CD8-positive, alpha-beta memory T cell (primary cell): Measurements from ENCODE around the gene SLC8B1. TPM values are rescaled to one million over a fixed set of nuclear protein-coding genes. Genes with fewer than 3 reads are reported as not detected.
A peak's percentile ranks its signal among the peaks of the same experiment; 100 is the strongest.

Experiments used
- CTCF ChIA-PET: fragments of 350-600 bp; sonication (Branson Sonifier 250); formaldehyde crosslinking; loops from one replicate; lab custom pipeline; 2021; ENCODE audit warnings: antibody characterized with exemption; lab: Charles Lee
- POLR2A ChIA-PET: fragments of 350-600 bp; sonication (Branson Sonifier 250); formaldehyde crosslinking; loops from one replicate; lab custom pipeline; 2021; ENCODE audit warnings: antibody characterized with exemption; lab: Charles Lee
- DNase-seq, 5 donors: peaks; one replicate each; pipeline versions ENCODE4 v3.0.0 to v3.0.0-alpha.2; 2020 to 2022; ENCODE audit warnings: mixed read lengths in 1 of 5
- H3K27ac ChIP-seq: one replicate; pipeline ENCODE4 v1.7.0; 2013; ENCODE audit warnings: low read depth, mild to moderate bottlenecking, low read length, moderate library complexity
- H3K27me3 ChIP-seq: 2 replicates; pipeline ENCODE4 v1.7.0; 2013; ENCODE audit warnings: low read length, mild to moderate bottlenecking; ENCODE audit not compliant: insufficient read depth, poor library complexity, severe bottlenecking
- H3K36me3 ChIP-seq: 2 replicates; pipeline ENCODE4 v1.7.0; 2013; ENCODE audit warnings: mild to moderate bottlenecking, low read length, moderate library complexity; ENCODE audit not compliant: insufficient read depth
- H3K4me1 ChIP-seq: 2 replicates; pipeline ENCODE4 v1.7.0; 2013; ENCODE audit warnings: mild to moderate bottlenecking, low read length, moderate library complexity; ENCODE audit not compliant: insufficient read depth
- H3K4me3 ChIP-seq: 2 replicates; pipeline ENCODE4 v1.7.0; 2013; ENCODE audit warnings: mild to moderate bottlenecking, low read length
- H3K9me3 ChIP-seq: 2 replicates; pipeline ENCODE4 v1.7.0; 2013; ENCODE audit warnings: mild to moderate bottlenecking, low read length
- H3K27ac Mint-ChIP-seq, 8 donors: one replicate each; pipeline ENCODE4 v1.8.0; 2020 to 2021; ENCODE audit warnings: mixed read lengths in 8 of 8, mild to moderate bottlenecking in 6 of 8, inconsistent platforms in 3 of 8, moderate library complexity in 3 of 8
- H3K27me3 Mint-ChIP-seq, 2 donors: one replicate each; pipeline ENCODE4 v1.8.0; 2020 to 2021; ENCODE audit warnings: mixed read lengths in 2 of 2, mild to moderate bottlenecking in 1 of 2, moderate library complexity in 1 of 2
- H3K36me3 Mint-ChIP-seq, 3 donors: one replicate each; pipeline ENCODE4 v1.8.0; 2020 to 2021; ENCODE audit warnings: mixed read lengths in 3 of 3, inconsistent platforms in 1 of 3, mild to moderate bottlenecking in 1 of 3
- H3K4me1 Mint-ChIP-seq, 3 donors: one replicate each; pipeline ENCODE4 v1.8.0; 2020 to 2021; ENCODE audit warnings: mixed read lengths in 3 of 3, inconsistent platforms in 1 of 3, mild to moderate bottlenecking in 1 of 3
- H3K4me3 Mint-ChIP-seq, 7 donors: one replicate each; pipeline ENCODE4 v1.8.0; 2020 to 2021; ENCODE audit warnings: mixed read lengths in 7 of 7, mild to moderate bottlenecking in 6 of 7, moderate library complexity in 4 of 7, inconsistent platforms in 2 of 7
- H3K9me3 Mint-ChIP-seq, 5 donors: one replicate each; pipeline ENCODE4 v1.8.0; 2020 to 2022; ENCODE audit warnings: mixed read lengths in 5 of 5, mild to moderate bottlenecking in 3 of 5, moderate library complexity in 2 of 5, inconsistent platforms in 1 of 5
- polyA plus RNA-seq: library from polyadenylated mRNA; unstranded; fragments of 300-500 nt; fragmentation: Illumina TruSeq; gene quantifications from one replicate; pipeline ENCODE4 v1.2.3, GENCODE V29; 2021
- total RNA-seq, 2 experiments: library from RNA; stranded (reverse); gene quantifications; one replicate each; pipeline ENCODE4 v1.2.3, GENCODE V29; 2021

SLC8B1 gene
- total and polyA plus RNA-seq, 3 experiments from 2014 or later: 14.9 to 26.8 (median 16.8) TPM

GRCh38 chr12:113299619-113300237 is 35.2 kb downstream of the SLC8B1 start:
- peak overlapping the region in 2 of 8 donors; percentile 29 to 85 for H3K27ac Mint-ChIP-seq
- H3K4me3 ChIP-seq: no peak overlapping the region
- ChIA-PET CTCF (no interaction called here), POLR2A (no interaction called here)
- H3K27ac ChIP-seq: peak overlapping the region; percentile 51
- H3K9me3 Mint-ChIP-seq: peaks cover 0 to 1% (median 0%) of the 10 kb centered on the region in 5 donors
- H3K36me3 ChIP-seq: no peaks in the 10 kb centered on the region
- no peak overlapping the region for H3K4me3 Mint-ChIP-seq
- H3K4me1 ChIP-seq: peaks cover 6% of the 10 kb centered on the region
- no peaks in the 10 kb centered on the region for H3K27me3 Mint-ChIP-seq
- no peaks in the 10 kb centered on the region for H3K9me3 ChIP-seq
- H3K4me1 Mint-ChIP-seq: no peaks in the 10 kb centered on the region
- peaks cover 4 to 74% (median 9%) of the 10 kb centered on the region in 3 donors for H3K36me3 Mint-ChIP-seq
- H3K27me3 ChIP-seq: no peaks in the 10 kb centered on the region
- DNase-seq: no peak

GRCh38 chr12:113298861-113299545 is 35.9 kb downstream of the SLC8B1 start:
- Mint-ChIP-seq H3K27me3 (no peaks in the 10 kb centered on the region), H3K4me1 (no peaks in the 10 kb centered on the region), H3K27ac (peak overlapping the region in 1 of 8 donors; percentile 85), H3K36me3 (peaks cover 4 to 71% (median 9%) of the 10 kb centered on the region in 3 donors), H3K9me3 (peaks cover 0 to 1% (median 0%) of the 10 kb centered on the region in 5 donors), H3K4me3 (no peak overlapping the region)
- no peak for DNase-seq
- Histone ChIP-seq H3K27ac (peak overlapping the region; percentile 51), H3K4me3 (no peak overlapping the region), H3K27me3 (no peaks in the 10 kb centered on the region), H3K36me3 (no peaks in the 10 kb centered on the region), H3K4me1 (peaks cover 6% of the 10 kb centered on the region), H3K9me3 (no peaks in the 10 kb centered on the region)
- CTCF ChIA-PET: no interaction called here
- POLR2A ChIA-PET: no interaction called here

- DNase-seq: no peak
- H3K27me3 Mint-ChIP-seq: no peaks in the 10 kb centered on the region
- Histone ChIP-seq H3K9me3 (no peaks in the 10 kb centered on the region), H3K27ac (no peak overlapping the region), H3K4me1 (peaks cover 6% of the 10 kb centered on the region), H3K27me3 (no peaks in the 10 kb centered on the region), H3K4me3 (no peak overlapping the region), H3K36me3 (peaks cover 3% of the 10 kb centered on the region)
- no peaks in the 10 kb centered on the region for H3K4me1 Mint-ChIP-seq
- H3K9me3 Mint-ChIP-seq: peaks cover 0 to 1% (median 0%) of the 10 kb centered on the region in 5 donors
- H3K4me3 Mint-ChIP-seq: no peak overlapping the region
- H3K27ac Mint-ChIP-seq: peak overlapping the region in 3 of 8 donors; percentile 17 to 68 (median 52)
- CTCF ChIA-PET: no interaction called here
- POLR2A ChIA-PET: no interaction called here
- H3K36me3 Mint-ChIP-seq: peaks cover 4 to 68% (median 9%) of the 10 kb centered on the region in 3 donors
Measured at GRCh38 chr12:113298472-113298817, 36.5 kb downstream of the SLC8B1 start.

GRCh38 chr12:113297621-113298471 is 37.1 kb downstream of the SLC8B1 start:
- Histone ChIP-seq H3K9me3 (no peaks in the 10 kb centered on the region), H3K27me3 (no peaks in the 10 kb centered on the region), H3K27ac (no peak overlapping the region), H3K4me1 (peaks cover 1% of the 10 kb centered on the region), H3K36me3 (peaks cover 5% of the 10 kb centered on the region), H3K4me3 (no peak overlapping the region)
- Mint-ChIP-seq H3K4me3 (no peak overlapping the region), H3K27me3 (no peaks in the 10 kb centered on the region), H3K27ac (peak overlapping the region in 3 of 8 donors; percentile 17 to 68 (median 52)), H3K36me3 (peaks cover 4 to 69% (median 8%) of the 10 kb centered on the region in 3 donors), H3K4me1 (no peaks in the 10 kb centered on the region), H3K9me3 (peaks cover 0 to 1% (median 0%) of the 10 kb centered on the region in 5 donors)
- ChIA-PET CTCF (no interaction called here), POLR2A (no interaction called here)
- DNase-seq: no peak

GRCh38 chr12:113297214-113297587 is 37.7 kb downstream of the SLC8B1 start:
- H3K4me1 Mint-ChIP-seq: no peaks in the 10 kb centered on the region
- H3K36me3 ChIP-seq: peaks cover 5% of the 10 kb centered on the region
- no peaks in the 10 kb centered on the region for H3K27me3 ChIP-seq
- DNase-seq: no peak
- no peak overlapping the region for H3K27ac ChIP-seq
- CTCF ChIA-PET: no interaction called here
- POLR2A ChIA-PET: no interaction called here
- H3K36me3 Mint-ChIP-seq: peaks cover 4 to 69% (median 6%) of the 10 kb centered on the region in 3 donors
- H3K4me3 ChIP-seq: no peak overlapping the region
- peaks cover 0 to 1% (median 0%) of the 10 kb centered on the region in 5 donors for H3K9me3 Mint-ChIP-seq
- H3K4me3 Mint-ChIP-seq: no peak overlapping the region
- no peaks in the 10 kb centered on the region for H3K9me3 ChIP-seq
- no peaks in the 10 kb centered on the region for H3K27me3 Mint-ChIP-seq
- H3K27ac Mint-ChIP-seq: no peak overlapping the region
- H3K4me1 ChIP-seq: no peaks in the 10 kb centered on the region

- no peak overlapping the region for H3K27ac Mint-ChIP-seq
- no peak for DNase-seq
- no peak overlapping the region for H3K4me3 Mint-ChIP-seq
- H3K27me3 Mint-ChIP-seq: no peaks in the 10 kb centered on the region
- H3K9me3 ChIP-seq: no peaks in the 10 kb centered on the region
- POLR2A ChIA-PET: no interaction called here
- no peak overlapping the region for H3K4me3 ChIP-seq
- no peak overlapping the region for H3K27ac ChIP-seq
- peaks cover 5% of the 10 kb centered on the region for H3K36me3 ChIP-seq
- peaks cover 1 to 69% (median 7%) of the 10 kb centered on the region in 3 donors for H3K36me3 Mint-ChIP-seq
- no peaks in the 10 kb centered on the region for H3K27me3 ChIP-seq
- H3K4me1 ChIP-seq: no peaks in the 10 kb centered on the region
- H3K9me3 Mint-ChIP-seq: peaks cover 0 to under 1% (median 0%) of the 10 kb centered on the region in 5 donors
- CTCF ChIA-PET: no interaction called here
- H3K4me1 Mint-ChIP-seq: no peaks in the 10 kb centered on the region
Measured at GRCh38 chr12:113296557-113297213, 38.2 kb downstream of the SLC8B1 start.

- H3K27ac ChIP-seq: no peak overlapping the region
- CTCF ChIA-PET: interaction anchor here (1.0 kb wide), 1 partner anchor 12 kb away, joined by 3 read pairs; no protein-coding TSS in a partner anchor
- POLR2A ChIA-PET: no interaction called here
- Mint-ChIP-seq H3K36me3 (peaks cover 0 to 72% (median 5%) of the 10 kb centered on the region in 3 donors), H3K9me3 (no peaks in the 10 kb centered on the region), H3K4me1 (no peaks in the 10 kb centered on the region), H3K27ac (peak overlapping the region in 1 of 8 donors; percentile 11), H3K4me3 (no peak overlapping the region), H3K27me3 (no peaks in the 10 kb centered on the region)
- no peaks in the 10 kb centered on the region for H3K9me3 ChIP-seq
- no peaks in the 10 kb centered on the region for H3K27me3 ChIP-seq
- no peaks in the 10 kb centered on the region for H3K4me1 ChIP-seq
- peaks cover 5% of the 10 kb centered on the region for H3K36me3 ChIP-seq
- no peak for DNase-seq
- H3K4me3 ChIP-seq: no peak overlapping the region
Measured at GRCh38 chr12:113295886-113296556, 38.9 kb downstream of the SLC8B1 start.
